GM19324 (cell line): ENCODE measurements around the gene GAS6.
"Not testable (repeated sequence)": the region's sequence is repeated elsewhere in the genome, so short reads cannot be mapped to it uniquely, and the experiment has no call there.

Experiments
- ATAC-seq: cut with Tn5 transposase; IDR thresholded peaks from one replicate; pipeline ENCODE4 v1.9.1; 2021; ENCODE audit warnings: mild to moderate bottlenecking, moderate library complexity; ENCODE audit not compliant: unreplicated experiment, low FRiP score

GAS6 gene

DNA sequence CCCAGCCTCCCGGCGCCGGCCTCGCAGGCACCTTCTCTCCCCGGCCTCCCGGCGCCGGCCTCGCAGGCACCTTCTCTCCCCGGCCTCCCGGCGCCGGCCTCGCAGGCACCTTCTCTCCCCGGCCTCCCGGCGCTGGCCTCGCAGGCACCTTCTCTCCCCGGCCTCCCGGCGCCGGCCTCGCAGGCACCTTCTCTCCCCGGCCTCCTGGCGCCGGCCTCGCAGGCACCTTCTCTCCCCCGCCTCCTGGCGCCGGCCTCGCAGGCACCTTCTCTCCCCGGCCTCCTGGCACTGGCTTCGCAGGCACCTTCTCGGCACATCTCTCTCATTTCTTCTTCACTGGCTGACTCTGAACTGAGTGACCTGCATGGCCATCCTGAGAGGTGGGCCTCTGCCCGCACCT is 37.4 kb downstream of the GAS6 start:
- ATAC-seq: not testable (repeated sequence)

DNA sequence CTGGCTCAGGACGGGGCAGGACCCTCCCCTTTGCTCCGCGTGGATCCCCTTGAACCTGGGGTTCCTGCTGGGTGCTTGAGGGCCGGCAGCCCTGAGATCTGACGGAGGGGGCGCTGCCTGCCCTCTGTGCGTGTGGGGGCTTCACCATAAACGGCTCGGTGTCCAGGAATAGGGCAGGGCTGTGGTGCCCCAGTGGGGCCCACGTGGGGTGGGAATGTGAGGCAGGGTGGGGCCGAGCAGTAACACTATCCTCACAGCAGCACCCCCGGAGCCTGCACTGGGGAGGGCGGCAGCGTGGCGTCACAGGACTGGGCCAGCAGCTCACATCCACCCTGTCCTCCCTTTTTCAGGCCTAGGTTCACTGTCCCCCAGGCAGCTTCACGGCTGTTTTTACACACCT is 38.0 kb downstream of the GAS6 start:
- ATAC-seq: no peak

DNA sequence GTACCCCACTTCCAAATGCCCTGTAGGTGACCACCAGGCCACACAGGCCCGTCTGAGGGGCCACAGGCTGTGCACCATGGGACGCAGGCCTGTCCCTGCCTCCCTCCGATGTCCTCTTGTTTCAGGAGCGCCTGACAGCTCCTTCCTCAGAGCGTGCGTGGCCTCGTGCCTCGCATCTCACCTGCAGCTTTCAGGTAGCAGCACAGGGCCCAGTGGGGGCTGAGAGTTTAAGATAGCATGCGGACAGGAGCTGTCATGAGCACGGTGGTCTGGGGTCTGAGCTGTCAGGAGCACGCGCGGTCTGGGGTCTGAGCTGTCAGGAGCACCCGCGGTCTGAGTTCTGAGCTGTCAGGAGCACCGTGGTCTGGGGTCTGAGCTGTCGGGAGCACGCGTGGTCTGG is 40.1 kb downstream of the GAS6 start:
- no peak for ATAC-seq

DNA sequence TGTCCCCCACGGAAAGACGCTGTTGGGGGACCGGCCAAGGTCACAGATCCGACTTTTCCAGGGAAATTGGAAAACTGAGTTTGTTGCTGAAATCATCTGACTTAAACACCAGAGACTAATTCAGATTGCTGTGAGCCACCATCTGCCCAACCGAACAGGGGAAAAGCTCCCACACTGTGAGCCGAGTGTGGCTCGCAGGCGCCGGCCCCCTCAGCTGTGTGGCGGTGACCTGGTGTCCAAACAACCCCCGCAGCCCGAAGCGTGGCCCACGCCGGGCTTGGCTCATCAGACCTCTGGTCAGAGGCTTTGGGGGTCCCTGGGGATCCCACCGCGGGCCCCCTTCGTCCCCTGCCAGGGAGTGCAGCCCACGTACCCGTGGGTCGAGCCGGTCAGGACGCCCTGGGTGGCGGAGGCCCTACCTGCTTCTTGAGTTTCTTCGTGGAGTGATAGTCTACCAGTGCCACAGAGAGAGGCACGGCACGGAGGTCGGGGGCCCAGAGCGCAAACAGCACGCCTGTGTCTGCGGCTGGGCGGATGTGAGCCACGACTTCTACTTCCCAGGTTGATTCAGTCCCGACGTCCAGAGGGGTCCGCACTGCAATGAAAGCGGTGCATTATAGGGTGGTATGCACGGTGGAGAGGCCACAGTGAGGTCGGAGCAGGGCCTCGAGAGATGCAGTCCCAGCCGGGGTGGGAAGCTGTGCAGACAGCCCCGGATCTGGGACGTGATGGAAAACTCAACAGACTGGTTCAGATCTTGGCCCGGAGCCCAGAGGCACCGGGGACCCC is 40.7 kb downstream of the GAS6 start:
- no peak for ATAC-seq

DNA sequence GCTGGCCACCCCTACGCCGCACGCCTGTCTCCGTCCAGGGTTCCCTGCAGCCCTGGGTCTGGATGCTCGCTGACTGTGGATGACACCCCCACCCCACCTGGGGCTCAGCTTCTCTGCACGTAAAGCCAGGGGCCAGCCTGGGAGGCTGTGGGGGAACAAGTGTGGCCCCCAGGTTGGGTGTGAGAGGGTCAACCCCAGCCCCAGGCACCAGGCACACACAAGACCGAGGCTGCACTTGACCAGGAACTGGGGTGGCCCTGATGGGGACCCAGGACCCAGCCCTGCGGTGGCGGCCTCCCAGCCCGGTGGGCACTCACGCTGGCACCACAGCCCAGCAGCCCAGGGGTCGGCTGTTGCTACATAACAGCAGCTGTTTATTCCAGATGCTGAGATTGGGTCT is 41.6 kb downstream of the GAS6 start:
- no peak for ATAC-seq

DNA sequence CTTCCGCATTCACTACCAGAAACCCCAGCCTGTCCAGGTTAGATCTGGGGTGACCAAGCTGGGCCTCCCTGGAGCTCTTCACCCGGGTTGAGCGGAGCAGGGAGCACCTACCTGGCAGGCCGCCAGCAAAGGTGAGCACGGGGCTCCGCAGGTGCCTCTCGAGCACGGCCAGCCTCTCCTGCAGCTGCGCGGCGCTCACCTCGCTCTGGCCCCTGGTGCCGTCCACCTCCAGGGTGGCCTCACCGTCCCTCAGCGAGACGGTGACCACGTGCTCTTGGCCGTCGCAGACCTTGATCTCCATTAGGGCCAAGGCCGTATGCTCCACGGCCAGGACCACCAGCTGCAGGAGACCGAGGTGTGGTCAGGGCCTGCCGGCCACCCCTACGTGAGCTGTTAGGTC is 42.0 kb downstream of the GAS6 start:
- no peak for ATAC-seq

DNA sequence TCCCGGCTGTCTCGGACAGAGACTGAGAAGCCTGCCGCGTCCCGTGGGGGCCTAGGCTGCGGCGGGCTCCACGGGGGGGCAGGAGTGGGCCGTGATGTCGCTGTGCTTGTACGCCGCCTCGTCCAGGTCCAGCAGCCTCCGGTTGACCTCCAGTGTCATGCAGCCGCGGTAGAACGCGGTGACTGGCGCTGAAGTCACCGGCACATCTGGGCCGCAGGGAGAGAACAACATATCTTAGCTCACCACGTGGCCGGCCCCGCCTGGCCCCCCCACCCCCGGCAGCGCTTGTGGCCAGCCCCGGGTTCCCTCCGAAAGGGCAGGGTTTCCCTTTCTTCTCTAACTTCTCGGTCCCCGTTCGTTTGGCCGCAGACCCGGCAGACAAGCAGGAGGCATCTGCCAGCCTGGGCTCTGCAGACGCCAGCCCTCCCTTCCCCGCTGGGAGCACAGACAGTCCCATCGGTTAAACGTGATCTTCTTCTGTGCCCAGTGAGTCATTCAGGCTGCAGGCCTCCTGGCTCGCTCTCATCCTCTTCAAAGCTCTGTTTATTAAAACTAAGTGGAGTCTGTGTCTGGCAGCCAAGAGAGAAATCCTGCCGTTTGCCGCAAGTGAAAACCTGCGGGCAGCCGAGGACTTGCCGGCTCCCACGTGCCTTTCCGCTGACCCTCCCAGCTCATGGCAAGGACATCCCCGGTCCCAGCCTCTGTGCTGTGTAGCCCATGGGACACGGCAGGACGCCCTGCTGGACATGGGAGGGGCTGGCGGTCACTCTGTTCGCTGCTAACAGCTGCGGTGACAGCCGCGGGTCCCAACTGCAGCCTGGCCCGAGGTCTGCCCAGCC is 42.8 kb downstream of the GAS6 start:
- no peak for ATAC-seq

DNA sequence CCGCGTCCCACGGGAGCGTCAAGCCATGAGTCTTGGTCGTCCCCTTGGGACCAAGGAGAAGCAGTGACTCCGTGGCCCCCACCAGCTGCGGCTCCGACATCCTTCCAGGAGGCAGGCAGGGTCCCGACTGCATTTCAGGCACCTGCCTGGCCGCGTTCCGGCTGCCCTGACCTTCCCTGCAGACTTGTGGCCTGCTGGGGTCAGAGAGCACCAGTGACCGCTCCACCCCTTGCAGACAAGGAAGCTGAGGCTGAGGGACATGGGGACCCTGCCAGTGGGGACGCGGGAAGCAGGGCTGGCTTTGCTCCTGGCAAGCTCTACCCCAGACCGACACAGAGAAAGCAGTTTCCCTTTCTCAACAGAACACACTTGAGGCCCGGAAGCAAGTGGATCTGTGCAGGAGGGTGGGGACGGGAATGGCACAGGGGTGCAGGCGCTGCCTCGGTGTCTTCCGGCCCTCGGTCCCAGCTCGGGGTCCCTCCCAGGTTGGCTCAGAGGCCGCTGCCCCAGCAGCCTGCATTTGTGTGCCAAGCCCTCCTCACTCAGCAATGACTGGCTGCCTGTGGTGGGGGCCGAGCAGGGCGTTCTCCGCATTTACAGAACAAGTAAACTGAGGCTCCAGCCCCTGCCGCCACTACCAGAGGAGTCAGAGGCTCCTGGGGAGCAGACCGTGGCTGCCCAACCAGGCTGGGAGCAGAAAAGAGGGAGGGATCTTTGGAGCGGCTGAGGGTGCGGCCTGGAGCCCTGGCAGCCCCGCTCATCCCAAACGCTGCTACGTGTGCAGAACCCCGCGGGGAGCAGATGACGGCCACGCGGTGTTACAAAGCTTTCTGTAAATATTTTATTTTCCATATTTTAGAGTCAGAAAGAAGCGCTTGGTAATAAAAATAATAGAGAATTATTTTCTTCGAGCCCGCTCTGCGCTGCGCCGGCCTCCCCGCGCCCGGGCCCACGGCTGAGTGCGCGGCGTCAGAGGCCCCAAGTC is 43.9 kb downstream of the GAS6 start:
- ATAC-seq: no peak

DNA sequence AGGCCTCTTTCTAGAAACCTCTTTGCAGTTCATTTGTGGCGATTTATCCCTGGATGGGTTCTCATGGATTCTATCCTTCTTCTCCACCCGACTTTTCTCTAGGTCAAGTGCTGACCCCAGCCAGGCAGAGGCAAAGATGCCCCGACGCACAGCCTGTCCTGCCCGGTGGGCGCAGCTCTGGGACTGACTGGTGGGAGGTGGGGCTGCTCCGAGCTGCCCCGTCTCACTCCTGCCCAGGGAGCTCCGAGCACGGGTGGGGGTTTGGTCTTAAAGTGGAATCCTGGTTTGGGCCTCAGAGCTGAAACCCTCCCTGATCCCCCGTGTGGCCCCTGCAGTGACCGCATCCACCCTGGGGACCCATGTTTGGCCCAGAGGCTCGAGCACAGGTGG is 44.5 kb downstream of the GAS6 start:
- no peak for ATAC-seq

DNA sequence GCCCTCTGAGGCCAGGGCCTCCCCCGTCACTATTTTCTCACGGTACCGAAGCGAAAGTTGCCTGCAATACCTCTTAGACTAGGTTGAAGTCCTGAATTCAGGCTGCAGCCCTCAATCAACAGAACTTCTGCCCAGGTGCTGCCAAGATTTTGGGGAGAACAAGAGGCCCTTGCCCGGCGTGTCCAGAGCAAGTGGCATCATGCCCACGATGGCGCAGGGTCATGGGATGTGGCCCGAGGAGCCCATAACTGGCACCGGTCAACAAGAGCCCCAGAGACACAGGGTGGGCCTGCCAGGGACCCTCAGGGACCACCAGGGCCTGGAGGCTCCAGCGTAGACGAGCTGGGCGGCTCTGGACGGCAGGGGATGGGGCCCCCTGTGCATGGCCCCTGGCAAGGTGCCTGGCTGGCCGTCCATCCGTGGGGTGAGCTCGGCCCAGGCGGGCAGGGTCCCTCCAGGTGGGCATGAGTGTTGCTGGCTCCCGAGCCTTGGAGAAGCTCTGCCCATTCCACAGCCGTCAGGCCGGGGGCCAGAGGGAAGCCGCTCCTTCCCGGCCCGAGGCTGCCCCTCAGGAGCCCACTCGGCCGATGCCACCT is 45.1 kb downstream of the GAS6 start:
- ATAC-seq: no peak

DNA sequence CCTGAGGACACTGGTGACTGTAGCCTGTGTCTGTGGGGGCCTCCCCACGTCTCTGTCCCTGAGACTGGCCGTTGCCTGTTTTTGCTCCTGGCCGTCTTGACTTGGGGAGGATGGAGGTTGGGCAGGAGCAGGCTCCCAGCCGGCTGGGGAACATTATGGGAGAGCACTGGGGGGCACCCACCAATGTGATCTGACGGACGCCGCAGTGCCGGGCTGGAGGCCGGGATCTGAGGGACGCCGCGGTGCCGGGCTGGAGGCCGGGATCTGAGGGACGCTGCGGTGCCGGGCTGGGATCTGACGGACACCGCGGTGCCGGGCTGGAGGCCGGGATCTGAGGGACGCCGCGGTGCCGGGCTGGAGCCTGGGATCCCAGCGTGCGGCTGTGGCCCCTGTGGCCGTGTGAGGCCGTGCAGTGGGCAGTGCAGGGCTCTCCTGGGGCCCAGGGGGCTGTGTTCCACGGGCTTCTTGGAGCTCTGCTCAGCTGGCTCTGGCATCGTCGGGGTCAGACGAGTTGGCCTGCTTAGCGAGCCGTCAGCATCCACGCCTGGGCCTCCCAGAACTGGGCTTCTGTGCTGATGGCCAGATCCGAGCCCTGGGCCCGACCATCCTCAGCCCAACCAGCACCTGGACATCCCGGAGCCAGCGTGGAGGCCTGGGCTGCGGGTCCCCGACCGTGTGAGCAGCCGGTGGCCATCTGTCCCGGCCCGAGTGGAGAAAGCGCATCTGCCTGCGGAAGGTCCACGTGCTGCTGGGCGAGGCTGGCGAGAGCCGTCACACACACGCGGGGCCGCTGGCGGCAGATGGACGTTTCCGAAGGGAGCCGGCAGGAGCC is 45.8 kb downstream of the GAS6 start:
- ATAC-seq: no peak

DNA sequence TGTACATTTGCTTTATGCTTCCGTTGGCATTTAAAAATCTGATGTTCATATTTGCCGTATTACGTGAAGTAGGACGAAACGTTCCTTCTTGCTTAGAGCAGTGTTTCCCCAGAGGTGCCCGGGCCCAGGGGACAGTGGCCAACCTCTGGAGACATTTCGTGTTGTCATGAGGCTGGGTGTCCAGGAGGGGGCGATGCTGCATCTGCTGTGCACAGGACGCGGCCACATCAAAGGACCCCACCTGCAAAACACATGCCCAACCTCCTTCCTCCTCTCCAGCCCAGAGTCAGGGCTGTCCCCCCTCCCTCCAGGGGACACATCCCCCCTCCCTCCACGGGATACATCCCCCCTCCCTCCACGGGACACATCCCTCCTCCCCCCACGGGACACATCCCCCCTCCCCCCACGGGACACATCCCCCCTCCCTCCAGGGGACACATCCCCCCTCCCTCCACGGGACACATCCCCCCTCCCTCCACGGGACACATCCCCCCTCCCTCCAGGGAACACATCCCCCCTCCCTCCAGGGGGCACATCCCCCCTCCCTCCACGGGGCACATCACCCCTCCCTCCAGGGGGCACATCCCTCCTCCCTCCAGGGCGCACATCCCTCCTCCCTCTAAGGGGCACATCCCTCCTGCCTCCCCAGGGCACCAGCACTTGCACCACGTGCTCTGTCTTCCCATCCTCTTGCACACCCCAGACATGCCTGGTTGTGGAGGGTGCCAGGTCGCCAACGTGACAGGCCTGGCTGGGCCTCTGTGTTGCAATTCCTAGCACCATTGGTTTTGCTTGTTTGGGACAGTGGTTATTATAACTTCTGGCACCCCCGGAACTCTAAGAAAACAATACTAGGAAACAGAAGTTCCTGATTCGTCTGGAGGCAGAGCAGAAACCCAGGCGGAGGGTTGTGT is 46.7 kb downstream of the GAS6 start:
- no peak for ATAC-seq

DNA sequence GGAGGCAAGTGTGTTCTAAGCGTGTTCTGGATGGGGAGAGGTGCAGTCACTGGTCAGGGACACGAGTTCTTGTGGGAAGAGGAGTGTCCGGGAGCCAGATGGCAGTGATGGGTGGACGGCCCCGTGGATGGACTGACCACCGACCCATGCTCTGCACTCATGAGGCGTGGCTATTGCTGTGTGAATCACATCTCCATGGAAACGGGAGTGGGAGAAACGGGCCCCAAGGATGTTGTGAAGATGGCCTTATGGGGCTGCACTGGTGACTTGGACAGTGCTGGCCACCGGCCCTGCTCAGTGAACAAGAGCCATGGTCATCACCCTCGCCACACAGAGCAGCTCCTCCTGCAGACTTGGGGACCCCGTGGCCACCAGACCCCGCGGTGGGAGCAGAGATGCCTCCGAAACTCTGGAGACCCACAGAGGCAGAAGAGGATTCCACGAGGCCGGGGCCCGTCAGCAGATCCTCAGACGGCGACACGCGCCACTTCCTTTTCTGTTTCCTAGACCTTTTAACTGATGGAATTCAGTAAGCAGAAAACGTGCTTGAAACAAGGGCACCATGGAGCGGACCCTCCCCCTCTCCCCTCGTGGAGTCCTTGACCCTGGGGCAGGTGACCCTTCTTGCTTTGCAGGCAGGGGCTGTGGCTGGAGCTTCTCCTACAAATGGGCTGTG is 47.5 kb downstream of the GAS6 start:
- no peak for ATAC-seq

DNA sequence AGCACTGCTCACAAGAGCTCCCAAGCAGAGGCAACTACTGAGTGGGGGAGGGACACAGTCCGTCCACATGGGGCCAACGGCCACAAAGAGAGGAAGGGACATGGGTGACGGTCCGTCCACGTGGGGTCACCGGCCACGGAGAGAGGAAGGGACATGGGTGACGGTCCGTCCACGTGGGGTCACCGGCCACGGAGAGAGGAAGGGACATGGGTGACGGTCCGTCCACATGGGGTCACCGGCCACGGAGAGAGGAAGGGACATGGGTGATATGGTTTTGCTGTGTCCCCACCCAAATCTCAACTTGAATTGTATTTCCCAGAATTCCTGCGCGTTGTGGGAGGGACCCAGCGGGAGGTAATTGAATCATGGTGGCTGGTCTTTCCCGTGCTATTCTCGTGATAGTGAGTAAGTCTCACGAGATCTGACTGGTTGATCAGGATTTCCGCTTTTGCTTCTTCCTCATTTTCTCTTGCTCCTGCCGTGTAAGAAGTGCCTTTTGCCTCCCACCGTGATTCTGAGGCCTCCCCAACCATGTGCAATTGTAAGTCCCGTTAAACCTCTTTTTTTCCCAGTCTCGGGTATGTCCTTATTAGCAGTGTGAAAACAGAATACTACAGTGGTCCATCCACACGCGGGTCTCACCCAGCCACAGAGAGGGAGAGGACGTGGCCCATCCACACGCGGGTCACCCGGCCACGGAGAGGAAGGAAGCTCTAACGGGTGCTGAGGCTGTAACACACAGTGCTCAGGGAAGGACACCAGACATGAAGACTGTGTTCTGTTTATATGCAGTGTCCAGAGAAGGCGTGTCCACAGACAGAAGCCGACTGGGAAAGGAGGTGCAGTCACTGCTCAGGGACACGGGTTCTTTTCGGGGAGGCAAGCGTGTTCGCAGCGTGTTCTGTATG is 48.5 kb downstream of the GAS6 start:
- ATAC-seq: no peak

DNA sequence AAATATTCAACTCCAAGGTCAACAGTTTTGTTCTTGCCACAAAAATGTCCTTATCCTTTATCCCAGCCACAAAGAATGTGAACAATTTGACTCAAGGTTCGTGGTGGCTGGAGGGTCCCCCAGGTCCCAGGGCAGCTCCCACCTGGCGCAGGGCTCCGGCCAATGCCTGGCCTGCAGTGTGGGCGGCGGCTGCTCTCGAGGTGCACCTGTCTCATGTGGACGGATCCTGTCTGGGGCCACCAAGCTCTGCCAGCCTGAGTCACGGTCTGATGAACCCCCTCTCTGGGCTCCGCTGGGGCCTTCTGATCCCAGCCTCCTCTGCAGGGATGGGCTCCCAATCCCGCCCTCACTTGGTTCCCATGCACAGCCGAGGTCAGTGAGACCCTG is 49.4 kb downstream of the GAS6 start:
- ATAC-seq: no peak

DNA sequence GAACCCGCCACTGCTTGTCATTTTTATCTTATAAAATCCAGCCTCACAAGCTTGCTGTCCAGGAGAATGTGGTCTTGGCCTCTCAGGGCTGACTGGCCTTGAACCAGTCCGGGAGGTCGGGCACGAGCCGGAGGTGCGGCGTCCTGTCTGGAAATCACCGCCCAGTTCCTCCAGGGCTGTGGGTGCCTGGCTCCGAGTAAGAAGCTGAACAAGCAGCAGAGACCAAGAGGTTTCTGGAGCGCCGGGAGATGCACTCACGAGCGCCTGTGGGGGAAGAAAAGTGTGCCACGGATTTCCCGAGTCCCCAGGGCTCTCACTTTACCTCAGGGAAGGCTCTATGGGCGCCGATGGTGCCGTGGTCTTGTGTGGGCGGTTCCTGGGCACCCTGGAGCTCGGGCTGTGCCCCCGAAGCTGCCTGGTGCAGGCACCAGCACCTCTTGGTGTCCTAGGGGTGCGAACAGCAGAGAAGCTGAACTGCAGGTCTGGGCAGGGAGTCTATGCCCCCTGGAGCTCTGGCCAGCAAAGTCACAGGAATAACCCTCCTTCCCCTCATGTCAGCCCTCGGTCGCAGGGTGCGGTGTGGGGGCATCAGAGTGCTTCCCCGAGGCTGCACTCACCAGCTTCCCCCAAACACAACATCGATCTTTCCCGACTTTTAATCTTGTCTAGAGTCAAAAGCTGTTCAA is 50.0 kb downstream of the GAS6 start:
- no peak for ATAC-seq
